ENCODE data around the gene LRRN4CL. TPM values are rescaled to one million over a fixed set of nuclear protein-coding genes. Genes with fewer than 3 reads are reported as not detected.
A peak's percentile ranks its signal among the peaks of the same experiment; 100 is the strongest.

Gene LRRN4CL
- total and polyA plus RNA-seq, 9 of the 15 experiments (the other 6 are each of a cell fraction or from before 2014, with no cell fraction given) = 0.03 to 0.11 (median 0.05) TPM; not detected in 4

- TF ChIP-seq ZNF592 (IDR thresholded peaks at IDR 0.05) (peak; percentile 55), SMARCA4 (IDR thresholded peaks at IDR 0.05) (no peak; the same call in 1 of the 2 replicates), PHF8 (IDR thresholded peaks at IDR 0.05; ENCODE audit: borderline replicate concordance, low read length) (no peak; the same call in 1 of the 2 replicates), ZNF436 (CRISPR knock-in tag; IDR thresholded peaks at IDR 0.05) (no peak), POLR3A (IDR thresholded peaks at IDR 0.05; ENCODE audit: borderline replicate concordance, extremely low read depth, insufficient read depth, insufficient read length) (no peak), NFE2 (IDR thresholded peaks at IDR 0.05; ENCODE audit: low read depth) (no peak), DMBX1 (CRISPR knock-in tag; IDR thresholded peaks at IDR 0.05; ENCODE audit: borderline replicate concordance) (peak; percentile 15; the same call in 1 of the 2 replicates), ZNF280B (CRISPR knock-in tag; IDR thresholded peaks at IDR 0.05) (no peak), ZNF583 (CRISPR knock-in tag; IDR thresholded peaks at IDR 0.05) (no peak), NBN (IDR thresholded peaks at IDR 0.05; ENCODE audit: low read depth) (no peak), GATA2 (CRISPR knock-in tag; IDR thresholded peaks at IDR 0.05) (no peak), PRPF4 (IDR thresholded peaks at IDR 0.05; ENCODE audit: insufficient read depth, low read depth, low read length, poor library complexity, severe bottlenecking) (no peak), CXXC5 (CRISPR knock-in tag; IDR thresholded peaks at IDR 0.05) (0 out of 2 replicates have a peak, but pooled peaks have one; percentile 5), SP1 (CRISPR knock-in tag; IDR thresholded peaks at IDR 0.05) (peak; percentile 24), SRSF3 (IDR thresholded peaks at IDR 0.05; ENCODE audit: insufficient read depth, low read length) (no peak), MTA3 (IDR thresholded peaks at IDR 0.05; ENCODE audit: borderline replicate concordance) (peak; percentile 12; the same call in 1 of the 2 replicates), FOXP1 (CRISPR knock-in tag; IDR thresholded peaks at IDR 0.05) (no peak), GABPA (tag; conservative IDR thresholded peaks at IDR 0.05; ENCODE audit: low read depth) (no peak), ZKSCAN3 (CRISPR knock-in tag; IDR thresholded peaks at IDR 0.05) (no peak), E4F1 (CRISPR knock-in tag; IDR thresholded peaks at IDR 0.05; ENCODE audit: borderline replicate concordance) (no peak), ZBTB17 (CRISPR knock-in tag; IDR thresholded peaks at IDR 0.05) (no peak)
Measured at GRCh38 chr11:62669420-62670161, 19.7 kb downstream of the LRRN4CL start (continued).

Data from K562 (cell line).